ENCODE measurements around the gene ZC3H12D.
"Not testable (repeated sequence)": the region's sequence is repeated elsewhere in the genome, so short reads cannot be mapped to it uniquely, and the experiment has no call there.

The ZC3H12D gene

GRCh38 chr6:149484733-149485700 is at the start of gene ZC3H12D:
Gene ZC3H12D (minus strand): TSS chr6:149485014. CDS start chr6:149474543, 10,471 bp downstream.
- in situ Hi-C loops (cut with MboI; ENCODE audit: low sequenced_read_pairs): no loop called here

GRCh38 chr6:149529650-149530049 is 44.8 kb upstream of the ZC3H12D start:
- in situ Hi-C loops (cut with MboI; ENCODE audit: low sequenced_read_pairs): no loop called here

- in situ Hi-C loops (cut with MboI; ENCODE audit: low sequenced_read_pairs): loop anchor here (10.0 kb wide), 1 partner anchor 481 kb away; no protein-coding TSS in a partner anchor
These were observed 30.7 kb upstream of the ZC3H12D start for GRCh38 chr6:149515494-149515893.

- in situ Hi-C loops (cut with MboI; ENCODE audit: low sequenced_read_pairs): loop anchor here (10.0 kb wide), 1 partner anchor 479 kb away; no protein-coding TSS in a partner anchor
These were observed 29.1 kb upstream of the ZC3H12D start for GRCh38 chr6:149513915-149514314.

GRCh38 chr6:149510793-149511512 is 26.1 kb upstream of the ZC3H12D start:
- in situ Hi-C loops (cut with MboI; ENCODE audit: low sequenced_read_pairs): loop anchor here (10.0 kb wide), 1 partner anchor 476 kb away; no protein-coding TSS in a partner anchor

- in situ Hi-C loops (cut with MboI; ENCODE audit: low sequenced_read_pairs): no loop called here
These were observed 23.7 kb upstream of the ZC3H12D start for GRCh38 chr6:149508485-149508884.

GRCh38 chr6:149503872-149504271 is 19.1 kb upstream of the ZC3H12D start:
- in situ Hi-C loops (cut with MboI; ENCODE audit: low sequenced_read_pairs): no loop called here

- in situ Hi-C loops (cut with MboI; ENCODE audit: low sequenced_read_pairs): no loop called here
These were observed 18.5 kb upstream of the ZC3H12D start for GRCh38 chr6:149503276-149503675.

- in situ Hi-C loops (cut with MboI; ENCODE audit: low sequenced_read_pairs): no loop called here
These were observed 17.0 kb upstream of the ZC3H12D start for GRCh38 chr6:149501768-149502167.

- in situ Hi-C loops (cut with MboI; ENCODE audit: low sequenced_read_pairs): no loop called here
These were observed 16.4 kb upstream of the ZC3H12D start for GRCh38 chr6:149501201-149501600.

- in situ Hi-C loops (cut with MboI; ENCODE audit: low sequenced_read_pairs): no loop called here
These were observed 15.3 kb upstream of the ZC3H12D start for GRCh38 chr6:149500096-149500495.

- in situ Hi-C loops (cut with MboI; ENCODE audit: low sequenced_read_pairs): no loop called here
These were observed 14.3 kb upstream of the ZC3H12D start for GRCh38 chr6:149499066-149499465.

GRCh38 chr6:149497365-149497764 is 12.6 kb upstream of the ZC3H12D start:
- in situ Hi-C loops (cut with MboI; ENCODE audit: low sequenced_read_pairs): no loop called here

- in situ Hi-C loops (cut with MboI; ENCODE audit: low sequenced_read_pairs): not testable (repeated sequence)
These were observed 11.8 kb upstream of the ZC3H12D start for GRCh38 chr6:149496597-149496996.

- in situ Hi-C loops (cut with MboI; ENCODE audit: low sequenced_read_pairs): not testable (repeated sequence)
These were observed 10.7 kb upstream of the ZC3H12D start for GRCh38 chr6:149495349-149496016.

GRCh38 chr6:149494810-149495209 is 10.0 kb upstream of the ZC3H12D start:
- in situ Hi-C loops (cut with MboI; ENCODE audit: low sequenced_read_pairs): not testable (repeated sequence)

GRCh38 chr6:149493761-149494320 is 9.0 kb upstream of the ZC3H12D start:
- in situ Hi-C loops (cut with MboI; ENCODE audit: low sequenced_read_pairs): no loop called here

- in situ Hi-C loops (cut with MboI; ENCODE audit: low sequenced_read_pairs): no loop called here
These were observed 8.1 kb upstream of the ZC3H12D start for GRCh38 chr6:149492798-149493343.

- in situ Hi-C loops (cut with MboI; ENCODE audit: low sequenced_read_pairs): no loop called here
These were observed 5.2 kb upstream of the ZC3H12D start for GRCh38 chr6:149489967-149490366.

- in situ Hi-C loops (cut with MboI; ENCODE audit: low sequenced_read_pairs): no loop called here
These were observed 4.0 kb upstream of the ZC3H12D start for GRCh38 chr6:149488815-149489214.

All from HL-60/S4 treated with phorbol 12-myristate 13-acetate at 8.2 ng/mL for 4 days and 3 days (cell line).